Osteocyte (in vitro differentiated cells): ENCODE measurements around the gene NELFB. TPM values are rescaled to one million over a fixed set of nuclear protein-coding genes. Genes with fewer than 3 reads are reported as not detected.

ENCODE experiments used
- DNase-seq: peaks from one replicate; pipeline ENCODE4 v3.0.0; 2021; ENCODE audit warnings: mixed read lengths; ENCODE audit not compliant: unreplicated experiment; ENCODE audit errors: extremely low spot score
- H3K27ac Mint-ChIP-seq: one replicate; pipeline ENCODE4 v1.8.0; 2021; ENCODE audit warnings: mild to moderate bottlenecking, mixed read lengths; ENCODE audit not compliant: unreplicated experiment
- H3K27me3 Mint-ChIP-seq: one replicate; pipeline ENCODE4 v1.8.0; 2021; ENCODE audit warnings: mixed read lengths; ENCODE audit not compliant: unreplicated experiment
- H3K36me3 Mint-ChIP-seq: one replicate; pipeline ENCODE4 v1.8.0; 2021; ENCODE audit warnings: mixed read lengths; ENCODE audit not compliant: unreplicated experiment
- H3K4me1 Mint-ChIP-seq: one replicate; pipeline ENCODE4 v1.8.0; 2021; ENCODE audit warnings: mixed read lengths; ENCODE audit not compliant: unreplicated experiment
- H3K4me3 Mint-ChIP-seq: one replicate; pipeline ENCODE4 v1.8.0; 2021; ENCODE audit warnings: mild to moderate bottlenecking, moderate library complexity, mixed read lengths; ENCODE audit not compliant: unreplicated experiment
- H3K9me3 Mint-ChIP-seq: one replicate; pipeline ENCODE4 v1.8.0; 2021; ENCODE audit warnings: mixed read lengths; ENCODE audit not compliant: unreplicated experiment
- total RNA-seq: library from RNA; stranded (reverse); gene quantifications from 2 replicates; pipeline ENCODE4 v1.2.1, GENCODE V29; 2021
- TF ChIP-seq, protein P1 (sequence below): fragments of 200-600 bp; sonication (generic); IDR thresholded peaks from 2 replicates; pipeline ENCODE4 v1.5.0; 2021; ENCODE audit warnings: antibody characterized with exemption, mild to moderate bottlenecking, moderate library complexity

Gene NELFB
- total RNA-seq, 1 donor from 2014 or later = 54.1 TPM

DNA sequence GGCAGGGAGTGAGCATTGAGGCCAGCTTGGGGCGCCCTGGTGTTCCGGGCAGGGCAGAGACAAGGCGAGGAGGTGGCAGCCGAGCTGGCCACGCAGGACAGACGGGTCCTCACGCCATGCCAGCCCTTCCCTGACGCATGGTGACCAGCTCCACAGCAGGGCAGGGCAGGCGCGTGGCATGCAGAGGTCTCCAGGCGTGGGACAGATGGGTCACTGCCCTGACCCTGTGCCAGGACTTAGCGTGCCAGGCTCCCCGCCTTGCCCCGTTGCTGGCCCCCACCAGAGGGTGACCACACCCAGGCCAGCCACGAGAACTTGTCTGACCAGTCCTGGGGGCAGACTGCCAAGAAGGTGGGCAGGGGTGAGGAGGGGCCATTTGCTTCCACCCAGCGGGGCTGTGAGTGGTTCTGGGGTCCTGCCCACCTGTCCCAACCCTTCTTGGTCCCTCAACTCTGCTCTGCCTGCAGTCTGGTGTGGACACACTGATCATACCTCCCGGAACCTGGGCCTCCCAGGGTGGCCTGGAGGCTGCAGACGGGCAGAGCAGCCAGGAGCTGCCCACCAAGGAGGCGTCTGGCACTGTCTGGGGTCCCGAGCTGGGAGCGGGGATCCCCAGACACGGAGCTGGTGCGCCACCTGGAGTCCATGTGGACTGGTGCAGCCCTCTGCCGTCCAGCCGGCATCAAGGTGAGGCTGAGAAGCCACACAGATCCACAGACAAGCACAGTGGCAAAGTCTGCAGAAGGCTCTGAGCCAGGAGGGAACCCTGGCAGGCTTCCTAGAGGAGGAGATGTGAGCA is 27.9 kb upstream of the NELFB start, which contains the start of gene RNF224:
Gene RNF224, plus strand, starts transcription at position 449 of the 799 bp plus-strand sequence. CDS start 834 bp downstream, outside the sequence.
- peak; percentile 91 for DNase-seq
- H3K27ac Mint-ChIP-seq = peak within 1 kb of the TSS; percentile 25

DNA sequence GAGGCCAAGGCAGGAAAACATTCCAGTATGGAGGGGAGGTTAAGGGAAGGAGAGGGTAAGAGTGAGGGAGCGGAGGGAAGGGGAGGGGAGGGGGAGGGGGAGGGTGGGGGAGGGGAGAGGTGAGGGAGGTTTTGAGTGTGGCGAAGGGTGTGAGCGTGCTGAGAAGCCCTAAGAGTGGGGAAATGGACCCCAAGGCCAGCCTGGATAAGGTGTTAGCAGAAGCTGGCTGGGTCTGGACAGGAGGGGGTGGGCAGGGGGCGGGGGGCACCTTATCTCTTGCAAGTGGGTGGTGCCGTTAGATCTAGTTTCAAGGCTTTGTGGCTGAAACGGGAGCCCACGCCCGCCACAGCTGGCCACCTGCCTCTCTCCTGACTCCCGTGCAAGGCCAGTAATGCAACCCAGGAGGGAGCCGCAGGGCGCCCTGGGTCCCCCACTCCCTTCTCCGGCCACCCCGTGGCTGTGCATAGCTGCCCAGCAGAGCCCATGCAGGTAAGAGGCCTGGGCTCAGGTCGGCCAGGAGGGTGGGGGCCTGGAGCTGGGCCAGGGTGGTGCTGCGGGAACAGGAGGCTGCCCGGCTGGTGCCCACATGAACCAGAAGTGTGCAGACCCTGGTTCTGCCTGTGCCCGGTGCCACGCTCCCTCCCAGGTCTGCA is 27.1 kb upstream of the NELFB start:
- no peak for DNase-seq
- Mint-ChIP-seq H3K36me3 (no peaks in the 10 kb centered on the region), H3K27ac (peak overlapping the region; percentile 25), H3K4me3 (no peak overlapping the region), H3K27me3 (no peaks in the 10 kb centered on the region), H3K4me1 (peaks cover 8% of the 10 kb centered on the region), H3K9me3 (no peaks in the 10 kb centered on the region)
- TF ChIP-seq, protein P1, sequence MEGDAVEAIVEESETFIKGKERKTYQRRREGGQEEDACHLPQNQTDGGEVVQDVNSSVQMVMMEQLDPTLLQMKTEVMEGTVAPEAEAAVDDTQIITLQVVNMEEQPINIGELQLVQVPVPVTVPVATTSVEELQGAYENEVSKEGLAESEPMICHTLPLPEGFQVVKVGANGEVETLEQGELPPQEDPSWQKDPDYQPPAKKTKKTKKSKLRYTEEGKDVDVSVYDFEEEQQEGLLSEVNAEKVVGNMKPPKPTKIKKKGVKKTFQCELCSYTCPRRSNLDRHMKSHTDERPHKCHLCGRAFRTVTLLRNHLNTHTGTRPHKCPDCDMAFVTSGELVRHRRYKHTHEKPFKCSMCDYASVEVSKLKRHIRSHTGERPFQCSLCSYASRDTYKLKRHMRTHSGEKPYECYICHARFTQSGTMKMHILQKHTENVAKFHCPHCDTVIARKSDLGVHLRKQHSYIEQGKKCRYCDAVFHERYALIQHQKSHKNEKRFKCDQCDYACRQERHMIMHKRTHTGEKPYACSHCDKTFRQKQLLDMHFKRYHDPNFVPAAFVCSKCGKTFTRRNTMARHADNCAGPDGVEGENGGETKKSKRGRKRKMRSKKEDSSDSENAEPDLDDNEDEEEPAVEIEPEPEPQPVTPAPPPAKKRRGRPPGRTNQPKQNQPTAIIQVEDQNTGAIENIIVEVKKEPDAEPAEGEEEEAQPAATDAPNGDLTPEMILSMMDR = no peak

More for the DNA sequence above, 27.9 kb upstream of the NELFB start, which contains the start of gene RNF224:
- H3K4me3 Mint-ChIP-seq = no peak within 1 kb of the TSS
- H3K4me1 Mint-ChIP-seq = peaks cover 10% of the 10 kb centered on the region
- no peaks in the 10 kb centered on the region for H3K27me3 Mint-ChIP-seq
- H3K36me3 Mint-ChIP-seq = no peaks in the 10 kb centered on the region
- TF ChIP-seq, protein P1 = peak; percentile 89
- H3K9me3 Mint-ChIP-seq = no peaks in the 10 kb centered on the region

DNA sequence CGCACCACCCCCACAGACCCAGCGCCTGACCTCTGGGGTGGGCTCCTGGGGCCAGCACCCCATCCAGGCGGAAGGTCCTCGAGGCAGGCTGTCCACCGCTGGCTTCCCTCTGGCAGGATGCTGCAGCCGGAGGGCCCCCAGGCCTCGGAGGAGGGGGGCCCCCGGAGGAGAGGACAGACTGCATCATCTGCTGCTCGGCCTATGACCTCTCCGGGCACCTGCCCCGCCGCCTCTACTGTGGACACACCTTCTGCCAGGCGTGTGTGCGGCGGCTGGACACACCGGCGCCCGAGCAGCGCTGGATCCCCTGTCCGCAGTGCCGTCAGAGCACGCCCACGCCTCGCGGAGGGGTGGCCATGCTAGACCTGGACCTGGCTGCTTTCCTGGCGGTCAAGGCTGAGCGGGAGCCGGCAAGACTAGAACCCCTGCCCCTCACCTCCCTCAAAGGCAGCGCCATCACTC is 26.6 kb upstream of the NELFB start:
- DNase-seq = no peak
- no peaks in the 10 kb centered on the region for H3K27me3 Mint-ChIP-seq
- H3K4me3 Mint-ChIP-seq = no peak overlapping the region
- H3K36me3 Mint-ChIP-seq = no peaks in the 10 kb centered on the region
- TF ChIP-seq, protein P1 = no peak
- H3K4me1 Mint-ChIP-seq = peaks cover 6% of the 10 kb centered on the region
- H3K9me3 Mint-ChIP-seq = no peaks in the 10 kb centered on the region
- H3K27ac Mint-ChIP-seq = no peak overlapping the region

DNA sequence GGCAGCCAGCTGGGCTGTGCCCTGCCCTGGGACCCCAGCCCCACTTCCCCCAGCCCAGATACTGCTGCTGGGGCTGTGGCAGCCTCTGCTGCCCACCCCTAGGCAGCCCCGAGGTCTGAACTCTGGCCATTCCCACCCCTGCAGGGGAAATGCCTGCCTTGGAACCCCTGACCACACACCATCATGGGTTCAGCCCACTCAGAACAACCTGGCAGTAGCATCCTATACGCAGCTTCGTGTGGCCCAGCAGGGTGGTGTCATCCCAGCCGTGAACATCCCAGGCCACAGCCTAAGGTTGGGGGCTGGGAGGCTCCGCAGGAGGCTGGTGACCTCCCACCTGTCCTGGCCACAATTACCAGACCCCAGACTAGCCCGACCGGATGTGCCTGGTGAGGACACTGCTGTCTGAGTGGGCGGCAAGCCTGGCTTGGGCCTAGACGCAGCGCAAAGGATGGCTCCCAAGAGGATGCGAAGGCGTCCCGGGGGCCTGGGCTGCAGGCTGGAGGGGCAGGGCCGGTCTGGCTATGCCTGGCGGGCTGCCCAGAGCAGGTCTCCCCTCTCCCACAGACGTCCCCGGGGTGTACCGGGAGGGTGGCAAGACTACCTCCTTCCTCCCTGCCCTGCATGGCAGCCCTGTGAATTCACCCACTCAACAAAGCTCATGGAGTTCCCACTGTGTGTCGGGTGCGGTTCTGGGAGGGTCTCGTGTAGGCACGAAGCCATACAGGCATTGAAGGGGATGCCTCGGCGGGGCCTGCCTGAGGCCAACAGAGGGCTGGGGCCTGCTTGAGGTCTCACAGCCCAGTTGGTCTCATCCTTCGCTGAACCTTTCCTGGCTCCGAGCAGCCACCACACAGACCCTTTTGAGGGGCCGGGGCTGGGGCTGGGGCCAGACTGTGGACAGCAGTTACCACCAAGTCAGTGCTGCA is 25.9 kb upstream of the NELFB start:
- DNase-seq = no peak
- Mint-ChIP-seq H3K27me3 (no peaks in the 10 kb centered on the region), H3K4me3 (no peak overlapping the region), H3K27ac (no peak overlapping the region), H3K36me3 (no peaks in the 10 kb centered on the region), H3K4me1 (peaks cover 4% of the 10 kb centered on the region), H3K9me3 (no peaks in the 10 kb centered on the region)
- TF ChIP-seq, protein P1 = no peak
